Measurements from ENCODE around the gene SASH1.

DNA sequence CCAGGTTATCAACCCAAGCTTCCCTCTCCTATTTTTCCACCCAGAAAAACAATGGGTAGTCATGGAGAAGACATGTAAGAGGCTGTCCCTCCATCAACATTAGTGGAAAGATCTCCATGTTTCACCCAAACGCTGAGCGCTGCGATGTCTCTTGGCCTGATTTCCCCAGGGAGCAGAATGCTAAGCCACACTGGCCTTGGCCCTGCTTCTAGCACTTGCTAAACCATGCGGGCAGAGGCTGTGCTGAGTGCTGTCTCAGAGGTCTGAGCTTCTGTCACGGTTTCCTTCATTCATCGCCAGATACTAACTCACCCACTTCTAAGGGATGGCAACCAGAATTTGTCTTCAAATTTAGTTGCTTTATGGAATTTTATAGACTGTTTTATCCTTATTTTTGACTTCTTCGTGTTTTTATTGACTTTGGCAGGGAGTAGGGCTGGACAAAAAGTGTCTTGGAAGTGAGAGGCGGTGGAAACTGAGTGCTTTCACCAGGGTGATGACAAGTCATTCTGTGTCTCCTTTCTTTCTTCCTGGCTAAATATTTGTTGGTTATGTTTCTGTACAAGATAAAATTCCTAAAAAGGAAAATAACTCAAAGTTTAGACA is 222.8 kb downstream of the SASH1 start:
- TF ChIP-seq CTCF (IDR thresholded peaks at IDR 0.05) (no peak), POLR2A (IDR thresholded peaks at IDR 0.05) (no peak), EP300 (IDR thresholded peaks at IDR 0.05) (no peak)

Data from tibial nerve (tissue), 4 donors.